ENCODE results near the gene ACTL7A.

- peak; percentile 14 to 21 for TF ChIP-seq RAD21 (IDR thresholded peaks at IDR 0.05)
- TF ChIP-seq CTCF (IDR thresholded peaks at IDR 0.05; ENCODE audit: low read depth, low read length, missing input control), result no peak
- TF ChIP-seq GABPA (IDR thresholded peaks at IDR 0.05 in 1 of 2, conservative IDR thresholded peaks at IDR 0.05 in 1 of 2), result no peak
These were observed 48.0 kb upstream of the ACTL7A start for GRCh38 chr9:108813951-108814601.
